GM23338 (cell line): ENCODE results near the gene TNFAIP3. TPM values are rescaled to one million over a fixed set of nuclear protein-coding genes. Genes with fewer than 3 reads are reported as not detected.

Experiments
- ATAC-seq: fragments of 200-7000 bp; cut with Tn5 transposase; 3 replicates; pipeline ENCODE4 v1.9.1; 2020
- DNase-seq: peaks from one replicate; pipeline ENCODE4 v3.0.0-alpha.2; 2015; ENCODE audit warnings: low spot score
- H2AFZ ChIP-seq: fragments of 200-600 bp; sonication (generic); 2 replicates; pipeline ENCODE4 v1.8.0; 2016; ENCODE audit warnings: antibody characterized with exemption, mild to moderate bottlenecking, moderate library complexity
- H3F3A ChIP-seq: fragments of 200-600 bp; sonication (generic); replicated peaks from 2 replicates; pipeline ENCODE4 v1.8.0; 2017; ENCODE audit warnings: antibody characterized with exemption, mixed run types, low read depth
- H3K27ac ChIP-seq: fragments of 200-600 bp; sonication (generic); 2 replicates; pipeline ENCODE4 v1.6.1; 2016; ENCODE audit warnings: low read depth
- H3K27me3 ChIP-seq: fragments of 200-600 bp; sonication (generic); 2 replicates; pipeline ENCODE4 v1.8.0; 2016; ENCODE audit warnings: mild to moderate bottlenecking, mixed run types, moderate library complexity; ENCODE audit not compliant: insufficient read depth
- H3K36me3 ChIP-seq: fragments of 200-600 bp; sonication (generic); 2 replicates; pipeline ENCODE4 v1.8.0; 2016; ENCODE audit warnings: mild to moderate bottlenecking; ENCODE audit not compliant: insufficient read depth
- H3K4me1 ChIP-seq: fragments of 200-600 bp; sonication (generic); 2 replicates; pipeline ENCODE4 v1.8.0; 2016; ENCODE audit warnings: mild to moderate bottlenecking, moderate library complexity; ENCODE audit not compliant: insufficient read depth
- H3K4me2 ChIP-seq: fragments of 200-600 bp; sonication (generic); 2 replicates; pipeline ENCODE4 v1.7.1; 2017; ENCODE audit warnings: mixed run types
- H3K4me3 ChIP-seq: fragments of 200-600 bp; sonication (generic); 2 replicates; pipeline ENCODE4 v1.6.1; 2016; ENCODE audit warnings: mixed run types
- H3K79me2 ChIP-seq: fragments of 200-600 bp; sonication (generic); replicated peaks from 2 replicates; pipeline ENCODE4 v1.8.0; 2017; ENCODE audit warnings: mild to moderate bottlenecking; ENCODE audit not compliant: insufficient read depth
- H3K9me2 ChIP-seq: fragments of 200-600 bp; sonication (generic); 2 replicates; pipeline ENCODE4 v1.8.0; 2017; ENCODE audit not compliant: insufficient read depth
- H4K20me1 ChIP-seq: fragments of 200-600 bp; sonication (generic); replicated peaks from 2 replicates; pipeline ENCODE4 v1.8.0; 2017; ENCODE audit warnings: mild to moderate bottlenecking; ENCODE audit not compliant: insufficient read depth
- H3K27ac Mint-ChIP-seq: 2 replicates; pipeline ENCODE4 v1.8.0; 2020; ENCODE audit warnings: inconsistent platforms, mild to moderate bottlenecking, moderate library complexity, mixed read lengths
- H3K27me3 Mint-ChIP-seq: 3 replicates; pipeline ENCODE4 v1.8.0; 2022; ENCODE audit warnings: low read depth, mild to moderate bottlenecking, moderate library complexity, mixed read lengths, inconsistent platforms; ENCODE audit not compliant: insufficient read depth, poor library complexity
- H3K36me3 Mint-ChIP-seq: 3 replicates; pipeline ENCODE4 v1.8.0; 2021; ENCODE audit warnings: low read depth, mild to moderate bottlenecking, inconsistent platforms, moderate library complexity, mixed read lengths
- H3K4me1 Mint-ChIP-seq: 3 replicates; pipeline ENCODE4 v1.8.0; 2020; ENCODE audit warnings: mild to moderate bottlenecking, inconsistent platforms, mixed read lengths
- H3K4me3 Mint-ChIP-seq: 3 replicates; pipeline ENCODE4 v1.8.0; 2021; ENCODE audit warnings: moderate library complexity, mild to moderate bottlenecking, inconsistent platforms, mixed read lengths
- H3K9me3 Mint-ChIP-seq: 3 replicates; pipeline ENCODE4 v1.8.0; 2020; ENCODE audit warnings: moderate library complexity, mild to moderate bottlenecking, inconsistent platforms, mixed read lengths
- CREB1 ChIP-seq: fragments of 250-450 bp; sonication (Bioruptor Pico); IDR thresholded peaks from 2 replicates; pipeline ENCODE4 v1.5.0; 2020; ENCODE audit warnings: low read depth, mild to moderate bottlenecking, moderate library complexity
- ETS1 ChIP-seq: IDR thresholded peaks from 2 replicates; pipeline ENCODE4 v1.6.1; 2016; ENCODE audit warnings: antibody characterized with exemption
- EZH2phosphoT487 ChIP-seq: fragments of 200-600 bp; sonication (generic); IDR thresholded peaks from one replicate; pipeline ENCODE4 v1.8.1; 2018; ENCODE audit warnings: antibody characterized with exemption; ENCODE audit not compliant: unreplicated experiment
- JUNB ChIP-seq: IDR thresholded peaks from one replicate; pipeline ENCODE4 v1.6.1; 2016; ENCODE audit warnings: antibody characterized with exemption; ENCODE audit not compliant: unreplicated experiment
- NANOG ChIP-seq: IDR thresholded peaks from 2 replicates; pipeline ENCODE4 v1.6.1; 2016; ENCODE audit warnings: antibody characterized with exemption, borderline replicate concordance
- POLR2AphosphoS5 ChIP-seq: IDR thresholded peaks from 2 replicates; pipeline ENCODE4 v1.6.1; 2016; ENCODE audit warnings: antibody characterized with exemption, low read depth
- ZNF114 ChIP-seq: fragments of 250-450 bp; sonication (Bioruptor Pico); IDR thresholded peaks from 2 replicates; pipeline ENCODE4 v1.5.0; 2020; ENCODE audit warnings: mild to moderate bottlenecking, moderate library complexity
- ZNF331 ChIP-seq: fragments of 250-450 bp; sonication (Bioruptor Pico); IDR thresholded peaks from 2 replicates; pipeline ENCODE4 v1.5.0; 2020; ENCODE audit warnings: low read depth, mild to moderate bottlenecking, moderate library complexity
- ZNF462 ChIP-seq: fragments of 250-450 bp; sonication (Bioruptor Pico); IDR thresholded peaks from 2 replicates; pipeline ENCODE4 v1.5.0; 2020; ENCODE audit warnings: mild to moderate bottlenecking, moderate library complexity
- polyA plus RNA-seq: library from polyadenylated mRNA; unstranded; fragments of >200 nt; fragmentation: Nextera tagmentation; extraction: Ambion mirVana; gene quantifications from 2 replicates; pipeline ENCODE4 v1.2.1, GENCODE V29; 2016
- total RNA-seq: library from RNA; depleted of rRNA; stranded (reverse); fragments of >200 nt; shearing (Covaris generic); gene quantifications from 2 replicates; pipeline ENCODE4 v1.2.3, GENCODE V29; 2014

TNFAIP3 gene
- total and polyA plus RNA-seq, 2 experiments from 2014 or later = 2.1 to 2.3 TPM

- no peaks in the 10 kb centered on the region for H4K20me1 ChIP-seq
- H3K4me3 ChIP-seq = no peak overlapping the region
- peaks cover 16% of the 10 kb centered on the region; the same call in 2 of the 3 replicates for H3K9me3 Mint-ChIP-seq
- H3K36me3 Mint-ChIP-seq = peaks cover 3% of the 10 kb centered on the region; the same call in 2 of the 3 replicates
- no peaks in the 10 kb centered on the region for H3F3A ChIP-seq
- no peak overlapping the region for H3K27ac ChIP-seq
- no peaks in the 10 kb centered on the region for H3K27me3 ChIP-seq
- H3K79me2 ChIP-seq = no peaks in the 10 kb centered on the region
- no peaks in the 10 kb centered on the region for H3K9me2 ChIP-seq
- no peak overlapping the region for H2AFZ ChIP-seq
- no peak for DNase-seq
- H3K36me3 ChIP-seq = no peaks in the 10 kb centered on the region
- H3K4me2 ChIP-seq = no peak overlapping the region
- H3K4me1 ChIP-seq = peaks cover 20% of the 10 kb centered on the region
- TF ChIP-seq NANOG (no peak), ETS1 (no peak), CREB1 (no peak), EZH2phosphoT487 (no peak)
- H3K4me1 Mint-ChIP-seq = peaks cover 29% of the 10 kb centered on the region
- peak overlapping the region; percentile 65; the same call in 1 of the 2 replicates for H3K27ac Mint-ChIP-seq
- H3K4me3 Mint-ChIP-seq = no peak overlapping the region
- peaks cover 13% of the 10 kb centered on the region for H3K27me3 Mint-ChIP-seq
- ATAC-seq = no peak
Measured at GRCh38 chr6:137883400-137884148, 16.5 kb downstream of the TNFAIP3 start.

GRCh38 chr6:137884149-137884909 lies 17.3 kb downstream of the TNFAIP3 start:
- no peak overlapping the region for H3K27ac ChIP-seq
- DNase-seq = no peak
- H3K4me3 ChIP-seq = no peak overlapping the region
- H3K4me1 ChIP-seq = peaks cover 13% of the 10 kb centered on the region
- ATAC-seq = no peak
- H3K36me3 ChIP-seq = no peaks in the 10 kb centered on the region
- no peaks in the 10 kb centered on the region for H3K79me2 ChIP-seq
- H3K27me3 ChIP-seq = no peaks in the 10 kb centered on the region
- H2AFZ ChIP-seq = no peak overlapping the region
- H3K9me3 Mint-ChIP-seq = peaks cover 16% of the 10 kb centered on the region; the same call in 2 of the 3 replicates
- H3K4me1 Mint-ChIP-seq = peaks cover 23% of the 10 kb centered on the region
- peaks cover 2% of the 10 kb centered on the region; the same call in 1 of the 2 replicates for H3K9me2 ChIP-seq
- H3K27ac Mint-ChIP-seq = no peak overlapping the region
- H4K20me1 ChIP-seq = no peaks in the 10 kb centered on the region
- H3K36me3 Mint-ChIP-seq = peaks cover 3% of the 10 kb centered on the region; the same call in 2 of the 3 replicates
- H3F3A ChIP-seq = no peaks in the 10 kb centered on the region
- no peak overlapping the region for H3K4me2 ChIP-seq
- H3K27me3 Mint-ChIP-seq = peaks cover 8% of the 10 kb centered on the region
- no peak overlapping the region for H3K4me3 Mint-ChIP-seq
- TF ChIP-seq CREB1 (no peak), EZH2phosphoT487 (no peak), JUNB (no peak), POLR2AphosphoS5 (no peak), ZNF114 (CRISPR knock-in tag) (no peak), ZNF331 (CRISPR knock-in tag) (no peak), ZNF462 (CRISPR knock-in tag) (no peak)
